ENCODE results near the gene ATAT1.

DNA sequence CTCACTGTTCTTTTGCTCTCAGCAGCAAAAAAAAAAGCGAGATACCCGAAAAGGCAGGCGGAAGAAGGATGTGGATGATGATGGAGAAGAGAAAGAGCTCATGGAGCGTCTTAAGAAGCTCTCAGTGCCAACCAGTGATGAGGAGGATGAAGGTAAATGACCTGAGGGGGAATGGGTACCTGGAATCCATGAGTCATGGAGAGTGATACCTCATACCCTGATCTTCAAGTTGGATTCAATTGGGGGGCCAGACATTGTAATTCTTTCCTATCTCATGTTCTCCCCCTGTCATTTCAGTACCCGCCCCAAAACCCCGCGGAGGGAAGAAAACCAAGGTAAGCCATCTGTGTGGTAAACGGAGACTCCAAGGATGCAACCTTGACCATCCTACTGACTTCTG is 48.6 kb upstream of the ATAT1 start:
- TF ChIP-seq, protein P1, sequence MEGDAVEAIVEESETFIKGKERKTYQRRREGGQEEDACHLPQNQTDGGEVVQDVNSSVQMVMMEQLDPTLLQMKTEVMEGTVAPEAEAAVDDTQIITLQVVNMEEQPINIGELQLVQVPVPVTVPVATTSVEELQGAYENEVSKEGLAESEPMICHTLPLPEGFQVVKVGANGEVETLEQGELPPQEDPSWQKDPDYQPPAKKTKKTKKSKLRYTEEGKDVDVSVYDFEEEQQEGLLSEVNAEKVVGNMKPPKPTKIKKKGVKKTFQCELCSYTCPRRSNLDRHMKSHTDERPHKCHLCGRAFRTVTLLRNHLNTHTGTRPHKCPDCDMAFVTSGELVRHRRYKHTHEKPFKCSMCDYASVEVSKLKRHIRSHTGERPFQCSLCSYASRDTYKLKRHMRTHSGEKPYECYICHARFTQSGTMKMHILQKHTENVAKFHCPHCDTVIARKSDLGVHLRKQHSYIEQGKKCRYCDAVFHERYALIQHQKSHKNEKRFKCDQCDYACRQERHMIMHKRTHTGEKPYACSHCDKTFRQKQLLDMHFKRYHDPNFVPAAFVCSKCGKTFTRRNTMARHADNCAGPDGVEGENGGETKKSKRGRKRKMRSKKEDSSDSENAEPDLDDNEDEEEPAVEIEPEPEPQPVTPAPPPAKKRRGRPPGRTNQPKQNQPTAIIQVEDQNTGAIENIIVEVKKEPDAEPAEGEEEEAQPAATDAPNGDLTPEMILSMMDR (IDR thresholded peaks at IDR 0.05) = no peak
- TF ChIP-seq JUN (CRISPR knock-in tag; IDR thresholded peaks at IDR 0.05) = no peak
- TF ChIP-seq ATF2 (CRISPR knock-in tag; IDR thresholded peaks at IDR 0.05; ENCODE audit: borderline replicate concordance, low read depth) = no peak
- no peak for TF ChIP-seq IRF2 (CRISPR knock-in tag; IDR thresholded peaks at IDR 0.05; ENCODE audit: borderline replicate concordance, low read depth)

Measured in WTC11 (cell line).